ENCODE data around the gene SULT1C4. TPM values are rescaled to one million over a fixed set of nuclear protein-coding genes. Genes with fewer than 3 reads are reported as not detected.

SULT1C4 gene
- total RNA-seq, 2 experiments from 2014 or later = not detected

DNA sequence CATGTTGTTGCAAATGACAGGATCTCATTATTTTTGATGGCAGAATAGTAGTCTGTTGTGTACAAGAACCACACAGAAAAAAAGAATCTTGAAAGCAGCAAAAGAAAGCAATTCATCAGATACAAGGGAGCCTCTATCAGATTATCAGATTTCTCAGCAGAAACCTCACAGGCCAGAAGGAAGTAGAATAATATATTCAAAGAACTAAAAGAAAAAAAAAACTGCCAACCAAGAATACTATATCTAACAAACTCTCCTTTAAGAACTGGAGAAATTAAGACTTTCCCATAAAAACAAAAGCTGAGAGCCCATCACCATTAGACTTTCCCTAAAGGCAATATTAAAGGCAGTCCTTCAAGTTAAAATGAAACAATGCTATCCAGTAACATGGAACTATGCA, 15.4 kb downstream of the SULT1C4 start:
- no peaks in the 10 kb centered on the region for H3K4me1 ChIP-seq (ENCODE audit: insufficient read depth, low read length, poor library complexity, severe bottlenecking)
- CTCF ChIA-PET (ENCODE audit: unreplicated experiment) = no interaction called here
- TF ChIP-seq, protein P1, sequence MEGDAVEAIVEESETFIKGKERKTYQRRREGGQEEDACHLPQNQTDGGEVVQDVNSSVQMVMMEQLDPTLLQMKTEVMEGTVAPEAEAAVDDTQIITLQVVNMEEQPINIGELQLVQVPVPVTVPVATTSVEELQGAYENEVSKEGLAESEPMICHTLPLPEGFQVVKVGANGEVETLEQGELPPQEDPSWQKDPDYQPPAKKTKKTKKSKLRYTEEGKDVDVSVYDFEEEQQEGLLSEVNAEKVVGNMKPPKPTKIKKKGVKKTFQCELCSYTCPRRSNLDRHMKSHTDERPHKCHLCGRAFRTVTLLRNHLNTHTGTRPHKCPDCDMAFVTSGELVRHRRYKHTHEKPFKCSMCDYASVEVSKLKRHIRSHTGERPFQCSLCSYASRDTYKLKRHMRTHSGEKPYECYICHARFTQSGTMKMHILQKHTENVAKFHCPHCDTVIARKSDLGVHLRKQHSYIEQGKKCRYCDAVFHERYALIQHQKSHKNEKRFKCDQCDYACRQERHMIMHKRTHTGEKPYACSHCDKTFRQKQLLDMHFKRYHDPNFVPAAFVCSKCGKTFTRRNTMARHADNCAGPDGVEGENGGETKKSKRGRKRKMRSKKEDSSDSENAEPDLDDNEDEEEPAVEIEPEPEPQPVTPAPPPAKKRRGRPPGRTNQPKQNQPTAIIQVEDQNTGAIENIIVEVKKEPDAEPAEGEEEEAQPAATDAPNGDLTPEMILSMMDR (conservative IDR thresholded peaks at IDR 0.05; ENCODE audit: low read length) = no peak
- TF ChIP-seq EZH2phosphoT487 (IDR thresholded peaks at IDR 0.05; ENCODE audit: borderline replicate concordance, low read depth, low read length) = no peak
- no TSS peak for BruUV-seq (replicated peaks)
- no peak overlapping the region for H3K4me2 ChIP-seq (ENCODE audit: low read length)
- no peak overlapping the region for H2AFZ ChIP-seq (ENCODE audit: low read length)
- H3K27ac ChIP-seq (ENCODE audit: low read depth, low read length, poor library complexity, severe bottlenecking) = no peak overlapping the region
- H4K20me1 ChIP-seq (ENCODE audit: insufficient read depth, low read length) = no peaks in the 10 kb centered on the region
- H3K4me3 ChIP-seq (ENCODE audit: low read depth, low read length, poor library complexity, severe bottlenecking) = no peak overlapping the region
- H3K36me3 ChIP-seq (ENCODE audit: insufficient read depth, low read length) = no peaks in the 10 kb centered on the region
- no peaks in the 10 kb centered on the region for H3K9me2 ChIP-seq (ENCODE audit: insufficient read depth, low read length)
- POLR2A ChIA-PET = no interaction called here
- intact Hi-C loops (cut with micrococcal nuclease; ENCODE audit: unreplicated experiment) = no loop called here
- H3K79me2 ChIP-seq (ENCODE audit: insufficient read depth, low read depth, low read length) = no peaks in the 10 kb centered on the region
- DNase-seq (ENCODE audit: low spot score) = no peak
- peaks cover 7% of the 10 kb centered on the region; the same call in 1 of the 2 replicates for H3K9me3 ChIP-seq (ENCODE audit: low read length)

DNA sequence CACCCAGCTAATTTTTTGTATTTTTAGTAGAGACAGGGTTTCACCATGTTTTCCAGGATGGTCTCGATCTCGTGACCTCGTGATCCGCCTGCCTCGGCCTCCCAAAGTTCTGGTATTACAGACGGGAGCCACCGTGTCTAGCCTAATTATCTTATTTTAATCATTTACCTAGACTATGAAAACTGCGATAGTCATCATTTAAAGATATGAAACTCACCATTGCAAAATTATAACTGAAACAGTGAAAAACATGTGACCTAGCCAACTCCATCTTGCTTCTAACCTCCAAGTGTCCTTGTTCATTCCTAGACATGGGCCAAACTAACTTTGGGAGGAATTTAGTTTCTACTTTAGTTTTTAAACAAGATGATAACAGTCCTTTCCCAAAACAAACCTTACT, 17.4 kb downstream of the SULT1C4 start:
- BruUV-seq (replicated peaks) = no TSS peak
- no peak for TF ChIP-seq EZH2phosphoT487 (IDR thresholded peaks at IDR 0.05; ENCODE audit: borderline replicate concordance, low read depth, low read length)
- ChIA-PET CTCF (ENCODE audit: unreplicated experiment) (no interaction called here), POLR2A (interaction anchor here (0.9 to 1.5 kb wide), 3 partner anchors 9 to 183 kb away, joined by 3 to 5 read pairs (median 5); partner anchors contain the start of gene GCC2)
- Histone ChIP-seq H2AFZ (ENCODE audit: low read length) (no peak overlapping the region), H3K4me2 (ENCODE audit: low read length) (no peak overlapping the region), H3K9me3 (ENCODE audit: low read length) (peaks cover 18% of the 10 kb centered on the region; the same call in 1 of the 2 replicates), H3K4me1 (ENCODE audit: insufficient read depth, low read length, poor library complexity, severe bottlenecking) (no peaks in the 10 kb centered on the region), H3K4me3 (ENCODE audit: low read depth, low read length, poor library complexity, severe bottlenecking) (no peak overlapping the region), H3K27ac (ENCODE audit: low read depth, low read length, poor library complexity, severe bottlenecking) (no peak overlapping the region), H3K79me2 (ENCODE audit: insufficient read depth, low read depth, low read length) (no peaks in the 10 kb centered on the region), H3K9me2 (ENCODE audit: insufficient read depth, low read length) (no peaks in the 10 kb centered on the region), H4K20me1 (ENCODE audit: insufficient read depth, low read length) (no peaks in the 10 kb centered on the region), H3K36me3 (ENCODE audit: insufficient read depth, low read length) (no peaks in the 10 kb centered on the region)
- no peak for DNase-seq (ENCODE audit: low spot score)
- intact Hi-C loops (cut with micrococcal nuclease; ENCODE audit: unreplicated experiment) = no loop called here

DNA sequence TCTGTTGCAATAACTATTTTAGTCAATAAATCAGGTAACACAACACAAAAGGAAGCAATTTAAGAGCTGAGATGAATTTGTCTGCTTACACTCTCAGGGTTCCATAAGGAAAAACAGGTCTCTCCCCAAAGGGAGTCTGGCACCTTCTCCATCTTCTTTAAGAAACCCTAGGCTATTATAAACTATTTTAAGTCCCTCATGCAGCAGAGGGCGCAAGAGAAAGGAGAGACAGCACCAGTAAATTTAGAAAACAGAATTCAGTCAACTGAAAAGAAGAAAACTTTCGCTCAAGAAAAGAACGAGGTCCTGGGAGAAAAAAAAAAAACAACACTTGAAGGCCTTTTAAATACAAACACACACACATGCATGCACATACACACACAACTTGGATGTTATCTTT, 19.1 kb downstream of the SULT1C4 start:
- no TSS peak for BruUV-seq (replicated peaks)
- Histone ChIP-seq H3K36me3 (ENCODE audit: insufficient read depth, low read length) (no peaks in the 10 kb centered on the region), H2AFZ (ENCODE audit: low read length) (no peak overlapping the region), H3K27ac (ENCODE audit: low read depth, low read length, poor library complexity, severe bottlenecking) (no peak overlapping the region), H3K4me2 (ENCODE audit: low read length) (no peak overlapping the region), H3K4me3 (ENCODE audit: low read depth, low read length, poor library complexity, severe bottlenecking) (no peak overlapping the region), H3K4me1 (ENCODE audit: insufficient read depth, low read length, poor library complexity, severe bottlenecking) (no peaks in the 10 kb centered on the region), H4K20me1 (ENCODE audit: insufficient read depth, low read length) (no peaks in the 10 kb centered on the region), H3K79me2 (ENCODE audit: insufficient read depth, low read depth, low read length) (no peaks in the 10 kb centered on the region), H3K9me3 (ENCODE audit: low read length) (peaks cover 18% of the 10 kb centered on the region; the same call in 1 of the 2 replicates), H3K9me2 (ENCODE audit: insufficient read depth, low read length) (no peaks in the 10 kb centered on the region)
- intact Hi-C loops (cut with micrococcal nuclease; ENCODE audit: unreplicated experiment) = loop anchor here (1.0 kb wide), 1 partner anchor 186 kb away; no protein-coding TSS in a partner anchor
- TF ChIP-seq, protein P1 (conservative IDR thresholded peaks at IDR 0.05; ENCODE audit: low read length) = peak; percentile 69
- no peak for TF ChIP-seq EZH2phosphoT487 (IDR thresholded peaks at IDR 0.05; ENCODE audit: borderline replicate concordance, low read depth, low read length)
- DNase-seq (ENCODE audit: low spot score) = peak; percentile 33
- CTCF ChIA-PET (ENCODE audit: unreplicated experiment) = no interaction called here
- POLR2A ChIA-PET = interaction anchor here (1.5 kb wide), 1 partner anchor 52 kb away, joined by 5 read pairs; the partner anchor contains the start of gene GCC2
